Cerebellar cortex (tissue), 1 donor: ENCODE results near the gene MVB12B.
A peak's percentile ranks its signal among the peaks of the same experiment; 100 is the strongest.

ENCODE experiments used
- DNase-seq: peaks from one replicate; pipeline ENCODE4 v3.0.0-alpha.2; 2015; ENCODE audit warnings: low spot score

MVB12B gene

GRCh38 chr9:126491568-126491879 lies 164.9 kb downstream of the MVB12B start:
- no peak for DNase-seq

- DNase-seq, result no peak
Observed at GRCh38 chr9:126491949-126492348, 165.3 kb downstream of the MVB12B start.

DNA sequence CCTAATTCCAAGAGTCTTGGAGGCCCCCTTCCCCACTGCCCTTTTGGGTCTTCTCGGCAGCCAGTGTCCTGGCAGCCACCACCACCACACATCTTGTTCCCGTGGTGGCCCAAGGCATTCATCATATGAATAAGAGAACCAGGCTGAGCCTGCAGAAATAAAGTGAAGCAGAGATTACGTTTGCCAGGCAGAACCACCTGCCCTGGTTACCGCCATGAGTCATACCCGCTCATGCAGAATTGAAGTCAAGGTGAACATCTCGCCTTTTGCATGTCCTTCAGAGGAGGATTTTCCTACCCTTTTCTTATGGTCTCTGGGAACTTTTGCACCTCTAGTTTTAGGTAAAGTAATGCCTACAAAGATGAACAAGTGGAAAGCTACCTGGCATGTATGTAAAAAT lies 167.6 kb downstream of the MVB12B start:
- DNase-seq, result no peak

DNA sequence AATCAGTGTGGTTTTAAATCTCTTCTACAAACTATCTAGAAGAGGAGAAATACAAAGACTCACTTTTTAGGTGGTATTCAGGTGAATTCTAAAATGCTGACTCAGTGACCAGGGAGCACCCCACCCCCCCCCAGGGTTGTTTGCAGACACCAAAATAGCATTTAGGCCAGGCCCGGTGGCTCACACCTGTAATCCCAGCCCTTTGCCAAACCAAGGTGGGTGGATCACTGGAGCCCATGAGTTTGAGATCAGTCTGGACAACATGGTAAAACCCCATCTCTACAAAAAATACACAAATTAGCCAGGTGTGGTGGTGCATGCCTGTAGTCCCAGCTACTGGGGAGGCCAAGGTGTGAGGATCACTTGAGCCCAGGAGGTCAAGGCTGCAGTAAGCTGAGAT lies 168.1 kb downstream of the MVB12B start:
- no peak for DNase-seq

DNA sequence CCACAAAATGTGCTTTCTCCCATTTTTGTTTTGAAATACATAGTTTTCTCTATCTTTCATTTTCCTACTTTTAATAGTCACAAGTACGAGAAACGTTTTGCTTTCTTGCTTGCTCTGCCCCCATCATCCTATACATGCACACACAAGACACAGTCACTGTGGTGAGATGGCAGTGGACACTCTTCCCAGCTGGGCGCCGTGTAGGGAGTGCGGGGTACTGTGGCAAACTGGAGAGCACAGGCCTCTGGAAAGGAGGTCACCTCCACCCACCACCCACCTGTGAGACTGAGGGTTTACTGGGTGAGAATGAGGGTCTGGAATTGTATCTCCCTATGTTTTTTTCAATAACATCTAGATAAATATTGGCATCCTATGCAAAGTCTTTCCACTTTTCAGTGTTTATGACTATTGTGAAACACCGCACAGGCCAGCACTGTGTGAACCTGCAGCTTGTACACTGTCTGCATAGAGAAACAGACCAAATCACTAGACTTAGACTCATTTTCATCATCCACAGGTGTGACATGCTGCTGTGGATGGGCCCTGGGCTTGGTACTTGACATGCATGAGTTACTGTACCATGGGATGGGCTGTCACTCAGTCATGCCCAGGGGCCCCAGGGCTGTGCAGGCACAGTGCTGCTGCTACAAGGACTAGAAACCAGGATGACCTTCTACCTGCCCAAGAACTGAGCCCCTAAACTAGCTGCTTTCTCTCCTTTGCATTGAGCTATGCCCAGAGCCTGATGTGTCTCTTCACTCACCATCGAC lies 169.0 kb downstream of the MVB12B start:
- DNase-seq, result no peak

- DNase-seq, result no peak
Observed at GRCh38 chr9:126496181-126496576, 169.6 kb downstream of the MVB12B start.

DNA sequence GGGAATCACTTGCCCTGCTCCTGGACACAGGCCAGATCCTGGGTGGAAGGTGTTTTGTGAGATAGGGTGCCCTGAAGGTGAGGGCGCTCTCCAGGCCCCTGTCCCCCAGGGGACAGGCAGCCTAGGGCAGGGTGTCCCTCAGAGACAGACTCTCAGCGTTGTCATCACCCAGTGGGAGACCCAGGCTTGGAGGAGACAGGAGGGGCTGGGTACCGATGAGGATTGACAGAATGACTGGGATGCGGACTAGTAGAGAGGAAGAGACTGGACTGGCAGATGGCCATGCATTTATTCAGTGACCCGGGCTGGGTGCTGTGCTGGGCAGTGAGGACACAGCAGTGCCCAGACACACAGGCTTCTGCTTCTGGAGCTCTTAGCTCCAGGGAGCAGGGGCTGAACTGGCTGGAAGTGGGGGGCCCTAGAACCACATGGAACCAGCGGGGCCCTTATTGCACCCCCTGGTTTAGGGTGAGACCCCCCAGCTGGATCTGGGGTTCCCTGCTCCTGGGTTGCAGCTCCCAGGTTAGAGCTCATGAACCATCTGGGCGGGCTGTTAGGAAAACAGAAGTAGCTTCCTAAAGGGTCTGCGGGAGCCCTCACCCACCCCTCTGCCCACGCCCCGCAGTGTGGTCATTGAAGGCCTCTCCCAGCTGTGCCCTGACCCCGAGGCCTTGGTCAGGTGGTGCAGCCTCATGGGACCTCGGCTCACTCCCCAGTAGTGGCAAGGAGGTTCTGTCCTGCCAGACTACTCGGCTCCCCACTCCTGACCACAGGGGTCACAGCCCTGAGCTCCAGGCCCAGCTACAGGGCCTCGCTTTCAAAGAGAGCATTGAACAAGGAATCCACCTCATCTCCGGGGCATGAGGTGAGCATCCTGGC lies 170.4 kb downstream of the MVB12B start:
- DNase-seq, result no peak

DNA sequence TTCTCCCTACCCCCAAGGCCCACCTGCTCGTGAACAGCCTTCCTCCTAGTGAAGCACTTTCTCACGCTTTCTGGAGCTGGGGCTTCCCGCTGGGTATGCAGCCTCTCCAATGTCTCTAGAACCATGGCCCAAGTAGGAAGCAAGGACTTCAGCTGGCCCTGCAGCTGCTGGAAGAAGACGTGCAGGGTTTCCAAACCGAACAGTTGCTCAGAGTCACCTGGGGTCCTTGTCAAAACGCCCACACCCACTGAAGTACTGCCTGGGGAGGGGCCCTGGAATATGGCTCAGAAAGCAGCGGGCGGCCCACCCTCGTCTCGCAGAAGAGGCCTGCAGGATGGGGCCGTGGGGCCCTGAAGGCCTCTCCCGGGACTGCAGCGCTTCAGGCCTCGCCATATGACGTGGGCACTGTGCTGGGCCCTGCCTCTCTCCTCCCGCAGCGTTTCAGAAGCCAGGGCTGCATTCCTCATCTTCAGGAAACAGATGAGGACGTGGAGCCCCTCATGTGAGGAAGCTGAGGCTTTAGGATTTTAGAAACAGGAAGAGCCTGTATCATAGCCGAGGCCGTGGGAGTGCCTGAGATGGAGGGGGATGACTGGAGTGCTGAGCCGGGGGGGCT lies 171.1 kb downstream of the MVB12B start:
- no peak for DNase-seq

DNA sequence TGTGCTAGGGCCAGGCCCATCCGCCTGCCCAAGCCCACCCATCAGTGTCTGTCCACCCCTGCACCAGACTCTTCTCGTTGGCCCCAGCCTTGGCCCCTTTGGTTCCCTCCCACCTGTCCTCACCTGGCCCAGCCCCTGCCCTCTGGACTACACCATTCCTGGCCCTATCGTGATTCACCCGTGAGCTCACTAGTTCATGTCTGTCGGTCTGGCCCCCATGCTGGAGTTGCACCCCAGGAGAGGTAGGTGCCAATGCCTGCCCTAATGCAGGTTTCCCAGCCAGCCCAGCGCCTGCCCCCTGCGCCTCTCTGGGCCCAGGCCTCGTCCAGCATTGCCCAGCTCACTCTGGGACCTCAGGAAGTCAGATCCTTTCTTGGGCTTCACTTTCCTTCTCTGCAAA lies 171.7 kb downstream of the MVB12B start:
- DNase-seq, result no peak

GRCh38 chr9:126499005-126499910 lies 172.6 kb downstream of the MVB12B start:
- DNase-seq, result peak; percentile 64

GRCh38 chr9:126499911-126500599 lies 173.4 kb downstream of the MVB12B start:
- peak; percentile 58 for DNase-seq

- DNase-seq, result peak; percentile 93
Observed at GRCh38 chr9:126500600-126501382, 174.2 kb downstream of the MVB12B start.

GRCh38 chr9:126501383-126502331 lies 175.0 kb downstream of the MVB12B start:
- peak; percentile 71 for DNase-seq

DNA sequence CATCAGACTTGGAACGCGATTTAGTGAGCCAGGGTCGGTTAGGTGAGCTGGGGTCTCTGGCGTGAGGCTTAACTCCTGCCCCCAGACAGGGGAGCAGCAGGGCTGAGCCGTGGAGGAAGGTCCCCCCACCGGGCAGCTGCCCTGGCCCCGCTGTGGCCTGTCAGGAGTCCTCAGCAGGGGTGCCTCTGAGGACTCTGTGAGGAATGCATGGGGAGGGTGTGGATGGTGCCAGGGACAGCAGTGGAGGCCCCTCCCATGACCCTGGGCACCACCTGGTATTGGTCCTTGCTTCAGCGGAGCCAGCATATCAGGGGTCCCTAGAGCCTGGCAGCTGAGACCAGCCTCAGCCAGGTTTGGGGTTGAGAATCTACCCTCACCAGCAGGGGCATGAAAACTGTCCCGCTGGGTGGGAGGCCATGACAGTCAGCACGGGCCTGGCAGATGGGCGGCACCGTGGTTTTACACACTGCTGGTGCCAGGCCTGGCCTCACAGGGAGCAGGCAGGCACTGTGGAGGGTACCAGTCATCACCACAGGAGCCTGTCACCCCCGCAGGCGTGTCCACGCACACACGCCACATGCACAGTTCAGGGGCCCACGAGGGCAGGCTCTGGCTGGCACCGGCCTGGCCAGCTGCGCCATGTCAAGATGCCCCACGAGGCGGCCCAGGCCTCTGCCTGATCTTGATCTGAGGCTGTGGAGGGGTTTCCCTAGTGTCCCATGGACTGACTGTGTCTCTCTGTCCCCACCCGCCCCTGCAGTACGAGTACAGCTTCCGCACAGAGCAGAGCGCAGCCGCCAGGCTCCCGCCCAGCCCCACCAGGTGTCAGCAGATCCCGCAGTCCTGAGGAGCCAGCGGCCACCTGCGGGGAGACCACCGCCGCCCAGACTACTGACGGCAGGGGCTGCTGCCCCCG lies 176.0 kb downstream of the MVB12B start:
- DNase-seq, result peak; percentile 57

DNA sequence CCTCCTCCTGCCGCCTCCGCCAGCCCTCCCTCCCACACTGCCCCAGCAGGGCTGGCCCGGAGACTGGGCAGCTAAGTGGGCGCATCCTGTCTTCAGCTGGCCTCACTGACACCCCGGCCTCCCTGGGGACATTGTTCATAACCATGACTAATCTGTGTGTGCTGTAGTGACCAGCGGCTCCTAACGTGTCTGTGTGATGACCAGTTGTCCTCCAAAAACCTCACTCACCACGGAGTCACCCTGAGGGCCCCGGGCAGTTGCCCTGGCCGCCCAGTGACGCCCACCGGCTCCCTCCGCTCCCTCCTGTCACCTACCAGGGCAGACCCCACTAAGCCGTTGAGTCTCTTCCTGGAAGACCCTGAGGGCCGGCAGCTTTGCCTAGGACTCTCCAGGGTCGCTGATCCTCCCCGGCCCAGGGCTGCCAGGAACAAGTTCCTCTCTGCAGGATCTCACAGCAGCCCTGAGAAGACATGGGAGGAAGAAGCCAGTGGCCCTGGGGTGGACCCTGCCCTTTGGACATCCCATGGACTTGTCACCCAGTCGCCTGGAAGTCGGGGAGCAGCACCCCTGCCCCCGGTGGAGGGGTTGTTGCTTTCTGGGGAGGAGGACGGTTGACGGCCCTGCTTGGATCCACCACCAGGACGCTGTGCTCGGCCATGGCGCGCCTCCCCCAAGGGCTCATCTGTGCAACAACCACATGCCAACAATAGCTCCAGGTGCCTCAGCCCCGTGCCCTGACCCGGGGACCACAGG lies 176.9 kb downstream of the MVB12B start:
- no peak for DNase-seq

GRCh38 chr9:126504086-126504976 lies 177.7 kb downstream of the MVB12B start:
- no peak for DNase-seq
